Stimulated activated CD8-positive, alpha-beta memory T cell treated with anti-CD3 and anti-CD28 coated beads, Interleukin-15, amount 100 ng/mL, for 4 hours (primary cell): Measurements from ENCODE around the gene MRAS.
"Not testable (repeated sequence)": the region's sequence is repeated elsewhere in the genome, so short reads cannot be mapped to it uniquely, and the experiment has no call there.

Experiments used
- DNase-seq, 2 donors: peaks; one replicate each; pipeline ENCODE4 v3.0.0-alpha.2; 2020; ENCODE audit warnings: low read depth in 2 of 2

MRAS gene

DNA sequence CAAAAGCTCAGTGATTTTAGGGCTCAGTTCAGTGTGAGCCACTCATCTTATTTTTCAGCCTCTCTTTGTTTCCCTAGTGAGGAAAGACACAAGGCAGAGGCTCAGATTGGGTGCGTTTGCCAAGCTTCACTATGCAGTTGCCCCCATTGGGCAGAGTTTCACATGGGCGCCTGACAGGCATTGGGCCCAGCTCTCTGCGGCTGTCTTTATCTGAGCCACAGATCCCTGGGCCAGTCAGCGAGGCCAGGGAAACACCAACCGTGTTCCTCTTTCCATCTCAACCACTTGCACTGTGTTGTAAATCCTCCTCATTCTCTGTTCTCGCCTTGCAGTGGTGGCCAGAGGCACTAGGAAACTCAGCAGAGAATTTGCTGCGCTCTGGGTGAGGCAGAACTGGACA lies 96.9 kb downstream of the MRAS start:
- no peak for DNase-seq

DNA sequence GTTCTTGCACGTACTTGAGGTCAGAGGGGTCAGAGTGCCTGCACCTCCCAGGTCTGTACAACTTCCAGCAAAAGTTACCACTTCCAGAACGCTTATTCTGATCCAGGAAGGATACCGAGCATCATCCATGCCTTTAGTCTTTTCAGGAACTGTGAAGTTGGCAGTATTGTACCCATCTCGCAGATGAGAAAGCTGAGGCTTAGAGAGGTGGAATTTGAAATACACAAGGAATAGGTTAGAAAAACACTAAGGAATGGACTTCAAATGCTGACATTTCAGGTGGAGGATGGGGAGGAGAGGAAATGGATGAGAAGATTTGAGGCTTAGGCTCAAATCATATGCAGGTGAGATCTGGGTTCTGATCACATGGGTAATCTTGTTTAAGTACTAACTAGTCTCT lies 97.3 kb downstream of the MRAS start:
- DNase-seq: no peak

DNA sequence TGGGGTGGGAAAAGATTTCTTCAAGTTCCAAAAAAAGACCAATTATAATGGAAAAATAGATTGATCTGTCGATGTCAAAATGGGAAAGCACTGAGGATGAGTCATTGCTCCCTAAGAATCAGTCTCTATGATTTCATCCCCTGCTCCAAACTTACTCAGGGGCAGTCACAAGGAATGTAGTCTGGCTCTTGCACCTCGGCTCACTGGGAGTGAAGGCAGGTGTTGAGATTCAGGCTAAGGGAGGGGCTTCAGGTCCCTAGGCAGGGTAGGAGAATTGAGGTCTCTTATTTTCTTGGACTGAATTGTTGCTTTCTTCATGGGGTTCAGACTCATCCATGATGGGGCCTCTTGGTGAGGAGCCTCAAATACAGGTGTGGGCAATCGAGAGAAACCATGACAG lies 100.3 kb downstream of the MRAS start:
- no peak for DNase-seq

- no peak for DNase-seq
These were observed 101.1 kb downstream of the MRAS start for GRCh38 chr3:138449490-138449889.

DNA sequence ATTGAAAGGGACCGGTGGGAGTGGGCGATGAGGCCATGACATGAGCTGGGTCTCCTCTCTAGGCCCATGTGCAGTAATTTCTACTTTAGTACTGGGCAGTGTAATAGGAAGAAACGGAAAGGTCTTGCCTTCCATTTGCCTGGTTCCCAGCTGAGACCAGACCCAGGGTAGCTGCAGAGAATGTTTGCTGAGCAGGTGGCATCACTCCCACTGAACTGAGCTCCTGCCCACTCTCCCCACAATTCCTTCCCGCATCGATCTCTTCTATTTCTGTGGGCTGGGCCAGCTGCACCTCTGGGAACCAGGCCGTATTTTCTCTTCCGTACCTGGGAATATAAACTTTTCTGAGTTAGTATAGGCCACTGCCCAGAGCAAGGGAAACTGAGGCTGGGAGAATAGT lies 101.8 kb downstream of the MRAS start:
- no peak for DNase-seq

DNA sequence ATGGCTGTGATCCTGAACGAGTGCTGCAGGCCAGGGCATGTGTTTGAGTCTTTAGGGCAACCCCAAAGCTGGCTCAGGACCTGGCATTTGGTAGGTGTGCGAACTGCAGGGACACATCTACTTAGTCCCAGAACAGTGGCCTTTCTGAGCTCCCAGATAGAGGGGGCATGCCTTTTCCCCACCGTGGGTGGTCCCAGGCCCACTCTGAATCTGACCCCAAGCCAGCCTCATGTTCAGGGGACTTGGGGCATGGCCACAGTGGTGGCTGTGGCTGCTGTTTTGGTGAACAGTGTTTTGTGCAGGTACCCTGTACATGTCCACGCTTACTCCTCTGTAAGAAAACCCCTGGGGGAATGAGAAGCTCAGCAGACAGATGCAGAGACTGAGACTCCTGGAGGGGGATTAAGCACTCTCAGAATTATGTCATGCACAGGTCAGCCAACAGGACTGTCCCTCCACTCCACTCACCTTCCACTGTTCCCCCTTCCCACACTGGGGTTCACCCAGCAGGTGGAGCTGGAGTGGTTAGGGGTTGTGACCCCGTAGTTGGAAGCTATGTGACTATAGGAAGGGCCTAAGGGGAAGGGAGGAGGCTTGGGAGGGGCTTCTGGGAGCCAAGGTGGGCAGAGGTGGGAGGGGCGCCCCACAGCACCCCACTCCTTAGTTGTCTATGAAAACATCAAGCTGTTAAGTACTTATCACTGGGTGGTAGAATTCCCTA lies 102.5 kb downstream of the MRAS start:
- no peak for DNase-seq

- DNase-seq: no peak
These were observed 103.3 kb downstream of the MRAS start for GRCh38 chr3:138451595-138452162.

DNA sequence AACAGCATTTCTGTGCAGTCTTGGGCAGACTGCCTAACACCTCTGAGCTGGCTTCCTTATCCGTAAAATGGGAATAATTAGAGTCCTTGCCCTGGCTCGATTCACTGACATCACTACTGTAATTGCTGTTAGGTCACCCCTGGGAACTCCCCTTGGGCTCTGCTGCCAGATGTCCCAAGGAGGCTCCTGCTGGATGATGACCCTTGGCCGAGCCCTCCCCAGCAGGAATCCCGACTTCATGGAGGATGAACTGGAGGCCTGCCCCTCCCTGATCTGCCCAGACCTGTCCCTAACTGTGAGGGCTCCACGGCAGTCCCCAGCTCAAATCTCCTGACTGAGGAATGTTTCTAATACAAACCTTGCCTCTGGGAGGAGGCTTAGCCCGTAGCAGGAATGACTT lies 104.1 kb downstream of the MRAS start:
- DNase-seq: no peak

DNA sequence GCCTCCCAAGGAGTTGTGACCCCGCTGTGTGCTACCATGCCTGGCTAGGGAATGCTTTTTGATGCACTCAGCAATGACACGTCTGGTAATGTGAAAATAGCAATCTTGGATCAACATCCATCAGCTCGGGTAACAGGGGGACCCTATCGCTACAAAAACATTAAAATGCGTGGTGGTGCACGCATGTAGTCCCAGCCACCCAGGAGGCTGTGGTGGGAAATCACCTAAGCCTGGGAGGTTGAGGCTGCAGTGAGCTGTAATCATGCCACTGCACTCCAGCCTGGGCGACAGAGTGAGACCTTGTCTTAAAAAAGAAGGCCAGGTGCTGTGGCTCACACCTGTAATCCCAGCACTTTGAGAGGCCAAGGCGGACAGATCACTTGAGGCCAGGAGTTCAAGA lies 105.6 kb downstream of the MRAS start:
- not testable (repeated sequence) for DNase-seq
